ENCODE results near the gene GABRA5.

GRCh38 chr15:26887926-26888666 lies 21.2 kb downstream of the GABRA5 start:
- TF ChIP-seq SUZ12 (IDR thresholded peaks at IDR 0.05; ENCODE audit: low read depth, low read length): no peak
- TF ChIP-seq FOXM1 (CRISPR knock-in tag; IDR thresholded peaks at IDR 0.05): no peak
- no peak for TF ChIP-seq POLR2A (IDR thresholded peaks at IDR 0.05; ENCODE audit: insufficient read depth in 1 of 2, low read depth in 2 of 2, low read length in 2 of 2)
- no peak for TF ChIP-seq CTCF (CRISPR knock-in tag; IDR thresholded peaks at IDR 0.05)
- TF ChIP-seq ZNF570 (CRISPR knock-in tag; IDR thresholded peaks at IDR 0.05; ENCODE audit: borderline replicate concordance): no peak
- TF ChIP-seq SOX6 (IDR thresholded peaks at IDR 0.05): no peak
- TF ChIP-seq SOX6 (CRISPR knock-in tag; IDR thresholded peaks at IDR 0.05): no peak
- no peak for TF ChIP-seq ZNF274 (CRISPR knock-in tag; IDR thresholded peaks at IDR 0.05)

All from HepG2 (cell line).